ENCODE measurements around the gene TTC7B. TPM values are rescaled to one million over a fixed set of nuclear protein-coding genes. Genes with fewer than 3 reads are reported as not detected.

TTC7B gene
- total and polyA plus RNA-seq, 9 of the 15 experiments (the other 6 are each of a cell fraction or from before 2014, with no cell fraction given) = 2.2 to 77.2 (median 36.7) TPM

DNA sequence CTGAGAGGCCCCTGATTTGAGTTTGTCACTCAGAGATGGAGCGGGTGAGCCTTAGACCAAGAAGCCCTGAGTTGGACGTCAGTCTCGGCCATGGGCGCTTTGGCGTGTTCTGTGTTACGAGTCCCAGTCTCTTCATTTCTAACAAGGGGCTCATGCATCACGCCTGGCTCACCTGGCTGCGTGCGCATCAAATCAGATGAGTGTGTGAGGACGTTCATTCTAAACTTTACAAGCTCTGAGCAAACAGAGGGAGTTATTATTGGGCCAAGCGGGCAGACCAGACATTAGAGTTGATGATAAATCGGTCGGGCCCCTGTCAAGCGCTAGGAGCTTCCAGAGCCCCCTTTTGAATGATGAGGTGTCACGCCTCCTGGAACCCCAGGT is 302.2 kb downstream of the TTC7B start (continued):
- TF ChIP-seq, protein P1, sequence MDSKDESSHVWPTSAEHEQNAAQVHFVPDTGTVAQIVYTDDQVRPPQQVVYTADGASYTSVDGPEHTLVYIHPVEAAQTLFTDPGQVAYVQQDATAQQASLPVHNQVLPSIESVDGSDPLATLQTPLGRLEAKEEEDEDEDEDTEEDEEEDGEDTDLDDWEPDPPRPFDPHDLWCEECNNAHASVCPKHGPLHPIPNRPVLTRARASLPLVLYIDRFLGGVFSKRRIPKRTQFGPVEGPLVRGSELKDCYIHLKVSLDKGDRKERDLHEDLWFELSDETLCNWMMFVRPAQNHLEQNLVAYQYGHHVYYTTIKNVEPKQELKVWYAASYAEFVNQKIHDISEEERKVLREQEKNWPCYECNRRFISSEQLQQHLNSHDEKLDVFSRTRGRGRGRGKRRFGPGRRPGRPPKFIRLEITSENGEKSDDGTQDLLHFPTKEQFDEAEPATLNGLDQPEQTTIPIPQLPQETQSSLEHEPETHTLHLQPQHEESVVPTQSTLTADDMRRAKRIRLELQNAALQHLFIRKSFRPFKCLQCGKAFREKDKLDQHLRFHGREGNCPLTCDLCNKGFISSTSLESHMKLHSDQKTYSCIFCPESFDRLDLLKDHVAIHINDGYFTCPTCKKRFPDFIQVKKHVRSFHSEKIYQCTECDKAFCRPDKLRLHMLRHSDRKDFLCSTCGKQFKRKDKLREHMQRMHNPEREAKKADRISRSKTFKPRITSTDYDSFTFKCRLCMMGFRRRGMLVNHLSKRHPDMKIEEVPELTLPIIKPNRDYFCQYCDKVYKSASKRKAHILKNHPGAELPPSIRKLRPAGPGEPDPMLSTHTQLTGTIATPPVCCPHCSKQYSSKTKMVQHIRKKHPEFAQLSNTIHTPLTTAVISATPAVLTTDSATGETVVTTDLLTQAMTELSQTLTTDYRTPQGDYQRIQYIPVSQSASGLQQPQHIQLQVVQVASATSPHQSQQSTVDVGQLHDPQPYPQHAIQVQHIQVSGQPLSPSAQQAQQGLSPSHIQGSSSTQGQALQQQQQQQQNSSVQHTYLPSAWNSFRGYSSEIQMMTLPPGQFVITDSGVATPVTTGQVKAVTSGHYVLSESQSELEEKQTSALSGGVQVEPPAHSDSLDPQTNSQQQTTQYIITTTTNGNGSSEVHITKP (IDR thresholded peaks at IDR 0.05; ENCODE audit: partially characterized antibody) = no peak
- TF ChIP-seq ZNF134 (CRISPR knock-in tag; conservative IDR thresholded peaks at IDR 0.05) (no peak), ZNF311 (CRISPR knock-in tag; IDR thresholded peaks at IDR 0.05) (no peak), PHF8 (IDR thresholded peaks at IDR 0.05; ENCODE audit: borderline replicate concordance, low read length) (no peak), ZNF143 (CRISPR knock-in tag; IDR thresholded peaks at IDR 0.05) (no peak), KLF10 (CRISPR knock-in tag; IDR thresholded peaks at IDR 0.05) (no peak)

- no peaks in the 10 kb centered on the region for H3K36me3 ChIP-seq (ENCODE audit: control insufficient read depth, insufficient read depth, low read length)
- H3K79me2 ChIP-seq (ENCODE audit: control insufficient read depth, insufficient read depth, low read length) = no peaks in the 10 kb centered on the region
- FAIRE-seq = no peak
- H3K9me1 ChIP-seq (ENCODE audit: control insufficient read depth, insufficient read depth, low read length) = no peaks in the 10 kb centered on the region
- no peak for TF ChIP-seq UBTF (IDR thresholded peaks at IDR 0.05; ENCODE audit: borderline replicate concordance in 1 of 2, low read depth in 2 of 2, low read length in 2 of 2)
- no peak for TF ChIP-seq PYGO2 (tag; IDR thresholded peaks at IDR 0.05)
- no peak for TF ChIP-seq SMC3 (conservative IDR thresholded peaks at IDR 0.05; ENCODE audit: insufficient read depth, low read depth, low read length)
- no peak for TF ChIP-seq ETS2 (tag; IDR thresholded peaks at IDR 0.05; ENCODE audit: borderline replicate concordance, poor library complexity, severe bottlenecking)
- no peak for TF ChIP-seq NFE2 (IDR thresholded peaks at IDR 0.05; ENCODE audit: low read depth)
- TF ChIP-seq ARID2 (IDR thresholded peaks at IDR 0.05) = no peak
- no peak for TF ChIP-seq SOX6 (IDR thresholded peaks at IDR 0.05)
- TF ChIP-seq KLF16 (IDR thresholded peaks at IDR 0.05) = no peak
- no peak for TF ChIP-seq PHF21A (IDR thresholded peaks at IDR 0.05; ENCODE audit: borderline replicate concordance, low read depth)
- no peak for TF ChIP-seq ZNF133 (CRISPR knock-in tag; IDR thresholded peaks at IDR 0.05)
- in situ Hi-C loops (cut with MboI) (no loop called here), intact Hi-C loops (cut with micrococcal nuclease) (no loop called here)
- no peaks in the 10 kb centered on the region for H4K20me1 ChIP-seq (replicated peaks; ENCODE audit: control insufficient read depth, insufficient read depth, low read length)
- BruUV-seq (replicated peaks) = no TSS peak
- DNase-seq (ENCODE audit: extremely low read depth in 1 of 4, low spot score in 3 of 4) = no peak
- no peak overlapping the region for H3K4me3 ChIP-seq
- no peak overlapping the region for H3K9ac ChIP-seq (ENCODE audit: insufficient read depth in 1 of 2, low read depth in 2 of 2, low read length in 2 of 2)
- H3K9me3 ChIP-seq (replicated peaks; ENCODE audit: control insufficient read depth, insufficient read depth, low read depth, low read length) = no peaks in the 10 kb centered on the region
- peaks cover 7 to 25% of the 10 kb centered on the region in 2 experiments for H3K4me1 ChIP-seq (replicated peaks in 1 of 2; ENCODE audit: control insufficient read depth in 2 of 2, insufficient read depth in 2 of 2, low read length in 2 of 2)
- 53% methylated on average over 11 of the region's 16 CpGs for WGBS (ENCODE audit: insufficient coverage, low coverage, missing lambda C conversion rate)
- peaks cover 0 to 14% of the 10 kb centered on the region in 2 experiments; a peak in 2 of 5 replicates for H3K27me3 ChIP-seq (ENCODE audit: control insufficient read depth in 2 of 2, insufficient read depth in 2 of 2, low read length in 2 of 2)
- ATAC-seq = no peak
- ChIA-PET CTCF (ENCODE audit: low intra/inter-chr PET ratio) (no interaction called here), POLR2A (interaction anchor here (0.5 to 1.2 kb wide), 3 partner anchors 60 to 827 kb away, joined by 3 read pairs; no protein-coding TSS in a partner anchor)
- no peak overlapping the region for H2AFZ ChIP-seq (ENCODE audit: low read depth, low read length)
- no peak overlapping the region for H3K4me2 ChIP-seq (ENCODE audit: insufficient read depth, low read length)
- H3K27ac ChIP-seq (ENCODE audit: extremely low read depth, low read depth, low read length) = no peak overlapping the region
Measured at GRCh38 chr14:90513161-90514014, 302.8 kb downstream of the TTC7B start.

Data from K562 (cell line).